ENCODE results near the gene P2RY13. TPM values are rescaled to one million over a fixed set of nuclear protein-coding genes. Genes with fewer than 3 reads are reported as not detected.
A peak's percentile ranks its signal among the peaks of the same experiment; 100 is the strongest.

Gene P2RY13
- total RNA-seq = under 1 TPM; 0.27 to 0.80 TPM

- H3K4me3 ChIP-seq = peak within 1 kb of the TSS; percentile 2
- intact Hi-C loops (cut with DNase I) = no loop called here
- H3K9me3 ChIP-seq = no peaks in the 10 kb centered on the region
- no peak for TF ChIP-seq CTCF (IDR thresholded peaks at IDR 0.05)
- no peak within 1 kb of the TSS for H3K9ac ChIP-seq (ENCODE audit: low read depth in 2 of 2, low read length in 2 of 2)
- H3K27ac ChIP-seq = no peak within 1 kb of the TSS
- H3K36me3 ChIP-seq = no peaks in the 10 kb centered on the region
- H3K27me3 ChIP-seq = no peaks in the 10 kb centered on the region
- no peaks in the 10 kb centered on the region for H3K4me1 ChIP-seq
- no peak for DNase-seq
Measured at GRCh38 chr3:151329363-151329762, at the start of gene P2RY13. TSS of gene P2RY13 (minus strand) at chr3:151329549. CDS start at chr3:151329528, 21 bp downstream.

- intact Hi-C loops (cut with DNase I) = no loop called here
Measured at GRCh38 chr3:151377768-151378385, 48.5 kb upstream of the P2RY13 start.

GRCh38 chr3:151372063-151372820, 42.9 kb upstream of the P2RY13 start:
- H3K36me3 ChIP-seq = no peaks in the 10 kb centered on the region
- no peak for DNase-seq
- H3K4me3 ChIP-seq = no peak overlapping the region
- no peaks in the 10 kb centered on the region for H3K27me3 ChIP-seq
- intact Hi-C loops (cut with DNase I) = no loop called here
- H3K9ac ChIP-seq (ENCODE audit: low read depth in 2 of 2, low read length in 2 of 2) = no peak overlapping the region
- H3K9me3 ChIP-seq = no peaks in the 10 kb centered on the region
- no peak overlapping the region for H3K27ac ChIP-seq
- H3K4me1 ChIP-seq = no peaks in the 10 kb centered on the region
- TF ChIP-seq CTCF (IDR thresholded peaks at IDR 0.05) = no peak

More at GRCh38 chr3:151377768-151378385, 48.5 kb upstream of the P2RY13 start:
- Histone ChIP-seq H3K9ac (ENCODE audit: low read depth in 2 of 2, low read length in 2 of 2) (no peak overlapping the region), H3K36me3 (no peaks in the 10 kb centered on the region), H3K9me3 (no peaks in the 10 kb centered on the region), H3K27me3 (no peaks in the 10 kb centered on the region), H3K27ac (no peak overlapping the region), H3K4me1 (no peaks in the 10 kb centered on the region), H3K4me3 (no peak overlapping the region)
- TF ChIP-seq CTCF (IDR thresholded peaks at IDR 0.05) = no peak
- DNase-seq = no peak

- Histone ChIP-seq H3K27ac (no peak overlapping the region), H3K4me1 (no peaks in the 10 kb centered on the region), H3K4me3 (no peak overlapping the region), H3K36me3 (no peaks in the 10 kb centered on the region), H3K9me3 (no peaks in the 10 kb centered on the region), H3K9ac (ENCODE audit: low read depth in 2 of 2, low read length in 2 of 2) (no peak overlapping the region), H3K27me3 (no peaks in the 10 kb centered on the region)
- no peak for TF ChIP-seq CTCF (IDR thresholded peaks at IDR 0.05)
- no peak for DNase-seq
- intact Hi-C loops (cut with DNase I) = no loop called here
Measured at GRCh38 chr3:151371526-151371925, 42.2 kb upstream of the P2RY13 start.

GRCh38 chr3:151367448-151367847, 38.1 kb upstream of the P2RY13 start:
- Histone ChIP-seq H3K4me1 (no peaks in the 10 kb centered on the region), H3K27me3 (no peaks in the 10 kb centered on the region), H3K9me3 (no peaks in the 10 kb centered on the region), H3K4me3 (no peak overlapping the region), H3K9ac (ENCODE audit: low read depth in 2 of 2, low read length in 2 of 2) (no peak overlapping the region), H3K36me3 (no peaks in the 10 kb centered on the region), H3K27ac (no peak overlapping the region)
- no peak for DNase-seq
- intact Hi-C loops (cut with DNase I) = no loop called here
- TF ChIP-seq CTCF (IDR thresholded peaks at IDR 0.05) = no peak

All from colonic mucosa (tissue), 4 donors.